Panc1 (cell line): ENCODE data around the gene ZNF407. TPM values are rescaled to one million over a fixed set of nuclear protein-coding genes. Genes with fewer than 3 reads are reported as not detected.

Experiments used
- ATAC-seq: fragments of 200-7000 bp; cut with Tn5 transposase; 2 replicates; pipeline ENCODE4 v1.9.1; 2020; ENCODE audit warnings: mild to moderate bottlenecking, moderate library complexity
- BruUV-seq: library from RNA; stranded (reverse); fragments of 400-500 nt; replicated peaks from 2 replicates; lab custom pipeline; 2021; lab: Mats Ljungman, UMichigan
- CTCF ChIA-PET: fragments of 300-600 bp; sonication (Branson Sonifier 250); formaldehyde crosslinking; loops from one replicate; lab custom pipeline; 2022; ENCODE audit warnings: antibody characterized with exemption; lab: Charles Lee
- POLR2A ChIA-PET: fragments of 300-600 bp; sonication (Branson Sonifier 250); formaldehyde crosslinking; loops from one replicate; lab custom pipeline; 2022; ENCODE audit warnings: antibody characterized with exemption; lab: Charles Lee
- DNase-seq: peaks from one replicate; pipeline ENCODE4 v3.0.0-alpha.2; 2010; ENCODE audit warnings: low read depth, low spot score
- H3K27ac ChIP-seq: 2 replicates; pipeline ENCODE4 v1.5.1; 2011; ENCODE audit warnings: mild to moderate bottlenecking, low read length, inconsistent platforms
- H3K27me3 ChIP-seq: fragments of 200-500 bp; sonication (Bioruptor generic); 2 replicates; pipeline ENCODE4 v1.6.0; 2014; ENCODE audit warnings: low read length, inconsistent platforms; ENCODE audit not compliant: control insufficient read depth, insufficient read depth
- H3K36me3 ChIP-seq: fragments of 200-500 bp; sonication (Bioruptor generic); 2 replicates; pipeline ENCODE4 v1.5.1; 2014; ENCODE audit warnings: inconsistent platforms, mild to moderate bottlenecking, low read length, moderate library complexity; ENCODE audit not compliant: control insufficient read depth, insufficient read depth
- H3K4me1 ChIP-seq: 2 replicates; pipeline ENCODE4 v1.5.1; 2011; ENCODE audit warnings: inconsistent platforms, mild to moderate bottlenecking, low read length, moderate library complexity; ENCODE audit not compliant: control insufficient read depth, insufficient read depth
- H3K4me3 ChIP-seq, 2 experiments: 2 replicates each; pipeline ENCODE4 v1.5.1; 2011 to 2012; ENCODE audit warnings: low read depth in 2 of 2, low read length in 2 of 2, mild to moderate bottlenecking in 2 of 2, inconsistent platforms in 1 of 2, moderate library complexity in 1 of 2
- H3K9me3 ChIP-seq: fragments of 200-500 bp; sonication (Bioruptor generic); 2 replicates; pipeline ENCODE4 v1.5.1; 2014; ENCODE audit warnings: low read depth, mild to moderate bottlenecking, inconsistent platforms, low read length, moderate library complexity; ENCODE audit not compliant: control insufficient read depth, insufficient read depth
- CTCF ChIP-seq: fragments of 450-650 bp; IDR thresholded peaks from 2 replicates; pipeline ENCODE4 v1.5.1; 2017; ENCODE audit warnings: mild to moderate bottlenecking
- POLR2AphosphoS5 ChIP-seq: IDR thresholded peaks from 2 replicates; pipeline ENCODE4 v1.6.1; 2012; ENCODE audit warnings: mild to moderate bottlenecking, low read depth, low read length, moderate library complexity
- REST ChIP-seq, 2 experiments: IDR thresholded peaks; 2 replicates each; pipeline ENCODE4 v1.6.1; 2011 to 2012; ENCODE audit warnings: low read depth in 2 of 2, control low read depth in 1 of 2, low read length in 1 of 2, mild to moderate bottlenecking in 1 of 2, moderate library complexity in 1 of 2; ENCODE audit not compliant: insufficient read depth in 1 of 2
- SIN3A ChIP-seq: IDR thresholded peaks from 2 replicates; pipeline ENCODE4 v1.6.1; 2012; ENCODE audit warnings: low read depth, mild to moderate bottlenecking, low read length, moderate library complexity, borderline replicate concordance; ENCODE audit not compliant: insufficient read depth
- TCF7L2 ChIP-seq: IDR thresholded peaks from 2 replicates; pipeline ENCODE4 v1.6.1; 2011; ENCODE audit warnings: mild to moderate bottlenecking, low read depth, low read length, inconsistent platforms
- in situ Hi-C: cut with HindIII; loops from 2 replicates; pipeline ENCODE4 v1.10.0; 2016; ENCODE audit warnings: low sequenced_read_pairs, low pct_unique_long_range_greater_than_20kb
- intact Hi-C: fragments of 100-400 bp; cut with micrococcal nuclease; formaldehyde crosslinking; loops from one replicate; pipeline ENCODE4 v1.10.0; 2022; ENCODE audit not compliant: unreplicated experiment
- total RNA-seq: library from RNA; stranded (reverse); gene quantifications from one replicate; pipeline ENCODE4 v1.2.1, GENCODE V29; 2021; ENCODE audit not compliant: unreplicated experiment

Gene ZNF407
- total RNA-seq, 1 experiment from 2014 or later, result 16.8 TPM

- DNase-seq, result peak; percentile 97
- Histone ChIP-seq H3K9me3 (no peaks in the 10 kb centered on the region), H3K4me3 (no peak overlapping the region), H3K27me3 (no peaks in the 10 kb centered on the region), H3K36me3 (no peaks in the 10 kb centered on the region), H3K4me1 (peaks cover 9% of the 10 kb centered on the region), H3K27ac (no peak overlapping the region)
- in situ Hi-C loops (no loop called here), intact Hi-C loops (no loop called here)
- BruUV-seq, result no TSS peak
- ATAC-seq, result peak; percentile 98
- POLR2A ChIA-PET, result no interaction called here
- TF ChIP-seq CTCF (no peak), POLR2AphosphoS5 (no peak), TCF7L2 (no peak), SIN3A (no peak), REST (IDR thresholded peaks at IDR 0.05; ENCODE audit: insufficient read depth in 1 of 2, low read depth in 2 of 2, low read length in 1 of 2) (no peak)
- CTCF ChIA-PET, result no interaction called here
These were observed 209.2 kb downstream of the ZNF407 start for GRCh38 chr18:74806700-74807416.

GRCh38 chr18:74817576-74817975 is 219.9 kb downstream of the ZNF407 start:
- Histone ChIP-seq H3K36me3 (no peaks in the 10 kb centered on the region), H3K4me3 (no peak overlapping the region), H3K4me1 (no peaks in the 10 kb centered on the region), H3K27me3 (no peaks in the 10 kb centered on the region), H3K27ac (no peak overlapping the region), H3K9me3 (no peaks in the 10 kb centered on the region)
- in situ Hi-C loops (no loop called here), intact Hi-C loops (no loop called here)
- no peak for ATAC-seq
- no peak for DNase-seq
- POLR2A ChIA-PET, result no interaction called here
- CTCF ChIA-PET, result no interaction called here
- TF ChIP-seq SIN3A (no peak), CTCF (no peak), REST (IDR thresholded peaks at IDR 0.05; ENCODE audit: insufficient read depth in 1 of 2, low read depth in 2 of 2, low read length in 1 of 2) (no peak)
- no TSS peak for BruUV-seq
